Smooth muscle cell (in vitro differentiated cells): ENCODE results near the gene KREMEN2. TPM values are rescaled to one million over a fixed set of nuclear protein-coding genes. Genes with fewer than 3 reads are reported as not detected.

Source experiments
- DNase-seq: peaks from one replicate; lab custom pipeline; 2025; ENCODE audit not compliant: unreplicated experiment; lab: John Stamatoyannopoulos, UW
- H2AFZ ChIP-seq: fragments of 200-600 bp; sonication (generic); 2 replicates; pipeline ENCODE4 v1.6.0; 2016; ENCODE audit warnings: antibody characterized with exemption, low read depth, mild to moderate bottlenecking
- H3F3A ChIP-seq: fragments of 200-600 bp; sonication (generic); 2 replicates; pipeline ENCODE4 v1.6.0; 2017; ENCODE audit warnings: antibody characterized with exemption, low read depth
- H3K27ac ChIP-seq: fragments of 200-600 bp; sonication (generic); 2 replicates; pipeline ENCODE4 v1.5.1; 2016; ENCODE audit warnings: low read depth, mild to moderate bottlenecking
- H3K27me3 ChIP-seq: fragments of 200-600 bp; sonication (generic); 2 replicates; pipeline ENCODE4 v1.6.1; 2016; ENCODE audit warnings: low read depth, mild to moderate bottlenecking
- H3K36me3 ChIP-seq: fragments of 200-600 bp; sonication (generic); 2 replicates; pipeline ENCODE4 v1.5.1; 2016; ENCODE audit warnings: low read depth
- H3K4me1 ChIP-seq: fragments of 200-600 bp; sonication (generic); 2 replicates; pipeline ENCODE4 v1.5.1; 2016; ENCODE audit warnings: low read depth
- H3K4me2 ChIP-seq: fragments of 200-600 bp; sonication (generic); 2 replicates; pipeline ENCODE4 v1.6.0; 2016; ENCODE audit warnings: mild to moderate bottlenecking
- H3K4me3 ChIP-seq: fragments of 200-600 bp; sonication (generic); 2 replicates; pipeline ENCODE4 v1.5.1; 2016; ENCODE audit warnings: mild to moderate bottlenecking
- H3K79me2 ChIP-seq: fragments of 200-600 bp; sonication (generic); 2 replicates; pipeline ENCODE4 v1.6.0; 2016; ENCODE audit warnings: low read depth, mild to moderate bottlenecking
- H3K9ac ChIP-seq: fragments of 200-600 bp; sonication (generic); 2 replicates; pipeline ENCODE4 v1.6.0; 2016; ENCODE audit warnings: low read depth
- H3K9me3 ChIP-seq: fragments of 200-600 bp; sonication (generic); replicated peaks from 2 replicates; pipeline ENCODE4 v1.5.1; 2016; ENCODE audit warnings: low read depth
- H4K20me1 ChIP-seq: fragments of 200-600 bp; sonication (generic); 2 replicates; pipeline ENCODE4 v1.6.0; 2016; ENCODE audit warnings: low read depth
- CTCF ChIP-seq: fragments of 200-600 bp; sonication (generic); IDR thresholded peaks from 2 replicates; pipeline ENCODE4 v1.5.1; 2017; ENCODE audit warnings: borderline replicate concordance, mild to moderate bottlenecking, antibody characterized with exemption; ENCODE audit not compliant: insufficient read depth, poor library complexity, severe bottlenecking
- WGBS: methylation state at CpG from one replicate; pipeline ENCODE4 v1.1.7; 2016; ENCODE audit warnings: low lambda C conversion rate; 5-methylcytosine and 5-hydroxymethylcytosine counted together
- polyA plus RNA-seq: library from polyadenylated mRNA; unstranded; fragments of >200 nt; fragmentation: Nextera tagmentation; extraction: Ambion mirVana; gene quantifications from 2 replicates; pipeline ENCODE4 v1.2.1, GENCODE V29; 2016
- total RNA-seq: library from RNA; depleted of rRNA; stranded (reverse); fragments of >200 nt; gene quantifications from 2 replicates; pipeline ENCODE4 v1.2.3, GENCODE V29; 2014

Gene KREMEN2
- total and polyA plus RNA-seq, 2 experiments from 2014 or later = 0.27 to 2.0 TPM

GRCh38 chr16:3007059-3007956 lies 43.2 kb downstream of the KREMEN2 start:
- peaks cover 32% of the 10 kb centered on the region for H3K4me1 ChIP-seq
- H3K79me2 ChIP-seq = no peaks in the 10 kb centered on the region
- peaks cover 68% of the 10 kb centered on the region for H3K27me3 ChIP-seq
- no peaks in the 10 kb centered on the region for H4K20me1 ChIP-seq
- peak overlapping the region; percentile 10 for H3K4me3 ChIP-seq
- H3K27ac ChIP-seq = no peak overlapping the region
- DNase-seq = no peak
- H3K9me3 ChIP-seq = no peaks in the 10 kb centered on the region
- H3K9ac ChIP-seq = no peak overlapping the region
- no peak overlapping the region for H2AFZ ChIP-seq
- no peaks in the 10 kb centered on the region for H3F3A ChIP-seq
- H3K36me3 ChIP-seq = no peaks in the 10 kb centered on the region
- no peak overlapping the region for H3K4me2 ChIP-seq
- TF ChIP-seq CTCF = no peak
- WGBS = 60% methylated on average over 13 of the region's 13 CpGs

GRCh38 chr16:3007957-3008689 lies 44.0 kb downstream of the KREMEN2 start:
- no peaks in the 10 kb centered on the region for H3F3A ChIP-seq
- peak overlapping the region; percentile 86 for H3K27ac ChIP-seq
- no peak overlapping the region for H3K4me3 ChIP-seq
- no peaks in the 10 kb centered on the region for H3K9me3 ChIP-seq
- H3K36me3 ChIP-seq = no peaks in the 10 kb centered on the region
- WGBS = 18% methylated on average over 17 of the region's 17 CpGs
- H3K4me1 ChIP-seq = peaks cover 39% of the 10 kb centered on the region
- TF ChIP-seq CTCF = no peak
- H3K79me2 ChIP-seq = no peaks in the 10 kb centered on the region
- H2AFZ ChIP-seq = no peak overlapping the region
- peak overlapping the region; percentile 48 for H3K4me2 ChIP-seq
- peaks cover 76% of the 10 kb centered on the region for H3K27me3 ChIP-seq
- no peaks in the 10 kb centered on the region for H4K20me1 ChIP-seq
- H3K9ac ChIP-seq = no peak overlapping the region
- DNase-seq = no peak

GRCh38 chr16:3008690-3009037 lies 44.6 kb downstream of the KREMEN2 start:
- Histone ChIP-seq H3K9me3 (no peaks in the 10 kb centered on the region), H3K27ac (peak overlapping the region; percentile 86), H3K79me2 (no peaks in the 10 kb centered on the region), H3K4me2 (peak overlapping the region; percentile 48), H3K4me3 (no peak overlapping the region), H3K36me3 (no peaks in the 10 kb centered on the region), H3K4me1 (peaks cover 39% of the 10 kb centered on the region), H2AFZ (no peak overlapping the region), H4K20me1 (no peaks in the 10 kb centered on the region), H3K27me3 (peaks cover 81% of the 10 kb centered on the region), H3K9ac (no peak overlapping the region), H3F3A (no peaks in the 10 kb centered on the region)
- 36% methylated on average over 4 of the region's 4 CpGs for WGBS
- no peak for TF ChIP-seq CTCF
- no peak for DNase-seq
